Measurements from ENCODE around the gene SCMH1.
A peak's percentile ranks its signal among the peaks of the same experiment; 100 is the strongest.

Gene SCMH1

GRCh38 chr1:41025979-41026819 lies 215.9 kb downstream of the SCMH1 start:
- DNase-seq (ENCODE audit: low spot score), result no peak

GRCh38 chr1:41024953-41025352 lies 217.2 kb downstream of the SCMH1 start:
- no peak for DNase-seq (ENCODE audit: low spot score)

GRCh38 chr1:41023279-41023990 lies 218.7 kb downstream of the SCMH1 start:
- no peak for DNase-seq (ENCODE audit: low spot score)

GRCh38 chr1:41022424-41022823 lies 219.7 kb downstream of the SCMH1 start:
- no peak for DNase-seq (ENCODE audit: low spot score)

- no peak for DNase-seq (ENCODE audit: low spot score)
Observed at GRCh38 chr1:41021526-41022308, 220.4 kb downstream of the SCMH1 start, which contains the start of gene SLFNL1. Gene SLFNL1, minus strand, starts transcription at chr1:41021725. Its CDS starts 1,065 bp downstream, at chr1:41020660.

- DNase-seq (ENCODE audit: low spot score), result no peak
Observed at GRCh38 chr1:41020654-41021053, 221.5 kb downstream of the SCMH1 start.

- DNase-seq (ENCODE audit: low spot score), result no peak
Observed at GRCh38 chr1:41020109-41020576, 222.0 kb downstream of the SCMH1 start.

GRCh38 chr1:41019353-41019745 lies 222.8 kb downstream of the SCMH1 start:
- DNase-seq (ENCODE audit: low spot score), result no peak

GRCh38 chr1:41018018-41018410 lies 224.1 kb downstream of the SCMH1 start:
- no peak for DNase-seq (ENCODE audit: low spot score)

- no peak for DNase-seq (ENCODE audit: low spot score)
Observed at GRCh38 chr1:41017141-41018017, 224.7 kb downstream of the SCMH1 start.

GRCh38 chr1:41015897-41016470 lies 226.1 kb downstream of the SCMH1 start:
- DNase-seq (ENCODE audit: low spot score), result no peak

- no peak for DNase-seq (ENCODE audit: low spot score)
Observed at GRCh38 chr1:41015281-41015896, 226.7 kb downstream of the SCMH1 start.

- DNase-seq (ENCODE audit: low spot score), result no peak
Observed at GRCh38 chr1:41014871-41015270, 227.2 kb downstream of the SCMH1 start.

- DNase-seq (ENCODE audit: low spot score), result peak; percentile 69
Observed at GRCh38 chr1:41013796-41014195, 228.3 kb downstream of the SCMH1 start.

GRCh38 chr1:41013024-41013423 lies 229.1 kb downstream of the SCMH1 start:
- no peak for DNase-seq (ENCODE audit: low spot score)

GRCh38 chr1:41010345-41010744 lies 231.8 kb downstream of the SCMH1 start:
- no peak for DNase-seq (ENCODE audit: low spot score)

GRCh38 chr1:41009466-41009865 lies 232.6 kb downstream of the SCMH1 start:
- peak; percentile 33 for DNase-seq (ENCODE audit: low spot score)

- no peak for DNase-seq (ENCODE audit: low spot score)
Observed at GRCh38 chr1:41006942-41007865, 234.9 kb downstream of the SCMH1 start.

- no peak for DNase-seq (ENCODE audit: low spot score)
Observed at GRCh38 chr1:41005876-41006275, 236.2 kb downstream of the SCMH1 start.
